Fibroblast of lung (primary cell): ENCODE results near the gene FNDC8.

Experiments
- EZH2 ChIP-seq: IDR thresholded peaks from 2 replicates; pipeline ENCODE4 v1.5.1; 2012; ENCODE audit warnings: low read length, control low read depth, mild to moderate bottlenecking; ENCODE audit errors: missing control alignments
- TF ChIP-seq, protein P1 (sequence below), 2 donors: IDR thresholded peaks in 1 of 2; conservative IDR thresholded peaks in 1 of 2; 1 replicate in 1 of 2; 2 replicates in 1 of 2; pipeline ENCODE4 v1.5.1; 2011 to 2012; ENCODE audit warnings: low read length in 2 of 2, control low read depth in 1 of 2, inconsistent platforms in 1 of 2, low read depth in 1 of 2, mild to moderate bottlenecking in 1 of 2

DNA sequence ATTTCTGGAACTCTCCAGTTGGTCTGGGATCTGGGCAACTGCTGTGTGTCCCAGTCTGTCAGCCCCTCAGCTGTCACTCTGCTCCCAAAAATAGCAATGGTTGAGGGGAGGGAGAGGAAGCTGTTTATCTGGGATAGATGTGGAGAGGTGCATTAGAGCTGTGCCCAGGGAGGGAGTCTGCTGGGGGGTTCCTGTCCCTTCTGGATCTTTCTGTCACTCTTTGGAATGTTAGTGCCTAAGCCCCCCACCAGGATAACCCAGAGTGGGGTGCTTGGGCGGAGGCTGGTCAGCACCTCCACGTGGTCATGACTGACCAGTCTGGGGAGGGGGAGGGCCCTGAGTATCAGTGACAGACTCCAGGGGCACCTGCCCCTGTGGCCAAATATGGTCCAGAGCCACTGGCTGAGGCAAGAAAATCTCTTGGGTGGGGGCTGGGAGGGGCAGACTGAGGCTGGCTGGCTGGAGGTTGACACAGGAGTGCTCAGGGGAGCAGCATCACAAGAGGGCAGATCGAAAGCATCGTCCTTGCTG, 26.0 kb downstream of the FNDC8 start, which contains the start of gene UNC45B:
- TF ChIP-seq EZH2: no peak
- TF ChIP-seq, protein P1, sequence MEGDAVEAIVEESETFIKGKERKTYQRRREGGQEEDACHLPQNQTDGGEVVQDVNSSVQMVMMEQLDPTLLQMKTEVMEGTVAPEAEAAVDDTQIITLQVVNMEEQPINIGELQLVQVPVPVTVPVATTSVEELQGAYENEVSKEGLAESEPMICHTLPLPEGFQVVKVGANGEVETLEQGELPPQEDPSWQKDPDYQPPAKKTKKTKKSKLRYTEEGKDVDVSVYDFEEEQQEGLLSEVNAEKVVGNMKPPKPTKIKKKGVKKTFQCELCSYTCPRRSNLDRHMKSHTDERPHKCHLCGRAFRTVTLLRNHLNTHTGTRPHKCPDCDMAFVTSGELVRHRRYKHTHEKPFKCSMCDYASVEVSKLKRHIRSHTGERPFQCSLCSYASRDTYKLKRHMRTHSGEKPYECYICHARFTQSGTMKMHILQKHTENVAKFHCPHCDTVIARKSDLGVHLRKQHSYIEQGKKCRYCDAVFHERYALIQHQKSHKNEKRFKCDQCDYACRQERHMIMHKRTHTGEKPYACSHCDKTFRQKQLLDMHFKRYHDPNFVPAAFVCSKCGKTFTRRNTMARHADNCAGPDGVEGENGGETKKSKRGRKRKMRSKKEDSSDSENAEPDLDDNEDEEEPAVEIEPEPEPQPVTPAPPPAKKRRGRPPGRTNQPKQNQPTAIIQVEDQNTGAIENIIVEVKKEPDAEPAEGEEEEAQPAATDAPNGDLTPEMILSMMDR (conservative IDR thresholded peaks at IDR 0.05 in 1 of 2, IDR thresholded peaks at IDR 0.05 in 1 of 2; ENCODE audit: low read depth in 1 of 2, low read length in 2 of 2): no peak
